Activated T-helper 2 cell treated with anti-CD3 and anti-CD28 coated beads, Interferon-gamma antibody, Interleukin-2, Interleukin-4, amounts not matched to agents 10 μg/mL and 5 μg/mL and 100 μg/mL, durations not matched to agents 14 hours and 24 hours and 36 hours (primary cell): Measurements from ENCODE around the gene ZNF26. TPM values are rescaled to one million over a fixed set of nuclear protein-coding genes. Genes with fewer than 3 reads are reported as not detected.
"Not testable (repeated sequence)": the region's sequence is repeated elsewhere in the genome, so short reads cannot be mapped to it uniquely, and the experiment has no call there.

Experiments used
- DNase-seq: peaks from one replicate; pipeline ENCODE4 v3.0.0; 2021; ENCODE audit warnings: low spot score
- H3K27ac Mint-ChIP-seq: one replicate; pipeline ENCODE4 v1.8.0; 2021; ENCODE audit warnings: mixed read lengths
- H3K27me3 Mint-ChIP-seq: one replicate; pipeline ENCODE4 v1.8.0; 2021; ENCODE audit warnings: low read depth, mixed read lengths
- H3K36me3 Mint-ChIP-seq: one replicate; pipeline ENCODE4 v1.8.0; 2021; ENCODE audit warnings: low read depth, mixed read lengths
- H3K4me1 Mint-ChIP-seq: one replicate; pipeline ENCODE4 v1.8.0; 2021; ENCODE audit warnings: low read depth, mixed read lengths
- H3K4me3 Mint-ChIP-seq: one replicate; pipeline ENCODE4 v1.8.0; 2021; ENCODE audit warnings: low read depth, mild to moderate bottlenecking, moderate library complexity, mixed read lengths
- H3K9me3 Mint-ChIP-seq: one replicate; pipeline ENCODE4 v1.8.0; 2021; ENCODE audit warnings: mixed read lengths
- intact Hi-C: fragments of 100-400 bp; cut with micrococcal nuclease; formaldehyde crosslinking; loops from one replicate; pipeline ENCODE4 v1.15.1; 2023
- total RNA-seq: library from RNA; stranded (reverse); gene quantifications from 2 replicates; pipeline ENCODE4 v1.2.3, GENCODE V29; 2022

The ZNF26 gene, protein sequence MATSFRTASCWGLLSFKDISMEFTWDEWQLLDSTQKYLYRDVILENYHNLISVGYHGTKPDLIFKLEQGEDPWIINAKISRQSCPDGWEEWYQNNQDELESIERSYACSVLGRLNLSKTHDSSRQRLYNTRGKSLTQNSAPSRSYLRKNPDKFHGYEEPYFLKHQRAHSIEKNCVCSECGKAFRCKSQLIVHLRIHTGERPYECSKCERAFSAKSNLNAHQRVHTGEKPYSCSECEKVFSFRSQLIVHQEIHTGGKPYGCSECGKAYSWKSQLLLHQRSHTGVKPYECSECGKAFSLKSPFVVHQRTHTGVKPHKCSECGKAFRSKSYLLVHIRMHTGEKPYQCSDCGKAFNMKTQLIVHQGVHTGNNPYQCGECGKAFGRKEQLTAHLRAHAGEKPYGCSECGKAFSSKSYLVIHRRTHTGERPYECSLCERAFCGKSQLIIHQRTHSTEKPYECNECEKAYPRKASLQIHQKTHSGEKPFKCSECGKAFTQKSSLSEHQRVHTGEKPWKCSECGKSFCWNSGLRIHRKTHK
- 15.2 and 17.1 TPM in 2 replicates for total RNA-seq

DNA sequence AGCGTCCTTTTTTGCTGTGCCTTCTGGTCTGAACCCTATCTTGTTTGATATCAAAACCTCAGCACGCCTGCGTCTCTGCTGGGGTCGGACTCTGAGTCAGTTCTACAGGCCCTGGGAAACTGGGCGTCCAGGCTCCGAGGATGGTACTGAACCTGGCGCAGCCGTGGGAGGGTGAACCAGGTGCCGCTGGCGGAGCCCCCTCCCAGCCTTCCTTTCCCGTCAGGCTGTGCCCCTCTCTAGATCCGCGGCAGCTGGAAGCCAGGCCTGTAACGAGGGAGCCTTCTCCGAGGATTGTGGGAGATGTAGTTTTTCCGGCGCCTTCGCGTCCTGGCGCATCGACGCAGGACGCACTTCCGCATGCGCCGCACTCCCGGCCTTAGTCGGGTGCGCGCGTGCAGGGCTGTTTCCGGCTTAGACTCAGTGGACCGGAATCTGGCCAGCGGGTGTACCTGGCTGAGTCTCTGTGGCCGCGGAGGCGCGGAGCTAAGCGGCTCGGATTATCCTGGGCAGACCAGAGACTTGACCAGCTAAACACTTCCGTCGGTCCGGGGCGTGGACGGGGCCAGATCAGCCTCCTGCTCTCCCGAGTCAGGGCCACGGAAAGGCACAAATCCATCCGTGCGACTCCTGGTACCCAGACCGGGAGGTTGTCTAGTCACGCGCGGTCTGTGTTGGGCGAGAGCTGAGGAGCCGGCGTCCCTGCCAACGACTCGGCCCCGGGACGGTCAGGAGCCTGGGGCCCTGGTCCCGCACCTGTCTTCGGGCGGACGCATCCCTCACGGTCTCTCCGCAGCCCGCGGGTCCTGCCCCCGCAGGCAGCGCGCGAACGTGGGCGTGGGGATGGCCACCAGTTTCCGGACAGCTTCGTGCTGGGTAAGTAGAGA, at the start of gene ZNF26:
TSS of gene ZNF26 (plus strand) at position 367 of the 884 bp plus-strand sequence. CDS start at position 841, 474 bp downstream.
- intact Hi-C loops, result loop anchor here (1.0 kb wide), 7 partner anchors 30 to 195 kb away; partner anchors contain the start of genes CHFR, ZNF10, ZNF140 and ZNF268
- Mint-ChIP-seq H3K36me3 (peaks cover 51% of the 10 kb centered on the region), H3K27me3 (no peaks in the 10 kb centered on the region), H3K27ac (peak within 1 kb of the TSS; percentile 90), H3K4me1 (peaks cover 16% of the 10 kb centered on the region), H3K4me3 (peak within 1 kb of the TSS; percentile 89), H3K9me3 (peaks cover 62% of the 10 kb centered on the region)
- peak; percentile 84 for DNase-seq

DNA sequence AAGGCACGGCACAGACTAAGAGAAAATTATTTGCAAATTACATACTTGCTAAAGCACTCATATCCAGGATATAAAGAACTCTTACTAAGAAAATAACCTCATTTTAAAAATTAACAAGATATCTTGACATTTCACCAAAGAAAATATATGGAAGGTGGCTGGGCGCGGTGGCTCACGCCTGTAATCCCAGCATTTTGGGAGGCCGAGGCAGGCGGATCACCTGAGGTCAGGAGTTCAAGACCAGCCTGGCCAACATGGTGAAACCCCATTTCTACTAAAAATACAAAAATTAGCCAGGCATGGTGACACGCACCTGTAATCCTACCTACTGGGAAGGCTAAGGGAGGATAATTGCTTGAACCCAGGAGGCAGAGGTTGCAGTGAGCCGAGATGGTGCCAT, 49.2 kb upstream of the ZNF26 start:
- intact Hi-C loops, H3K27me3 Mint-ChIP-seq, DNase-seq, H3K4me1 Mint-ChIP-seq, H3K27ac Mint-ChIP-seq, H3K4me3 Mint-ChIP-seq: not testable (repeated sequence)
- Mint-ChIP-seq H3K36me3 (peaks cover 45% of the 10 kb centered on the region), H3K9me3 (peaks cover 63% of the 10 kb centered on the region)

DNA sequence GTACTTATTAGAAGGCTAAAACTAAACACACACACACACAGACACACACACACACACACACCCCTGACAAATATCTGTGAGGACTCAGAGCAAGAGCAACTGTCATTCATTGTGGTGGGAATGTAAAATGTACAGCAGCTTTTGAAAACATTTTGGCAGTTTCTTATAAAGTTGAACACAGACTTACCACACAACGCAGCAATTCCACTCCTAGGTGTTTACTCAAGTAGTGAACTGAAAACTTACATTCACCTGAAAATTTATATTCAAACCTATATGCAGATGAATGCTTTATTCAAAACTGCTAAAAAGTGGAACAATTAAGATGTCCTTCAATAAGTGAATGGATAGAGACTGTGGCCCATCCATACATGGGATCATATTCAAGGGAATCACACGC, 48.7 kb upstream of the ZNF26 start:
- no peak overlapping the region for H3K27ac Mint-ChIP-seq
- no peaks in the 10 kb centered on the region for H3K4me1 Mint-ChIP-seq
- H3K9me3 Mint-ChIP-seq, result peaks cover 62% of the 10 kb centered on the region
- no peak for DNase-seq
- peaks cover 48% of the 10 kb centered on the region for H3K36me3 Mint-ChIP-seq
- H3K4me3 Mint-ChIP-seq, result no peak overlapping the region
- no peaks in the 10 kb centered on the region for H3K27me3 Mint-ChIP-seq
- intact Hi-C loops, result no loop called here

DNA sequence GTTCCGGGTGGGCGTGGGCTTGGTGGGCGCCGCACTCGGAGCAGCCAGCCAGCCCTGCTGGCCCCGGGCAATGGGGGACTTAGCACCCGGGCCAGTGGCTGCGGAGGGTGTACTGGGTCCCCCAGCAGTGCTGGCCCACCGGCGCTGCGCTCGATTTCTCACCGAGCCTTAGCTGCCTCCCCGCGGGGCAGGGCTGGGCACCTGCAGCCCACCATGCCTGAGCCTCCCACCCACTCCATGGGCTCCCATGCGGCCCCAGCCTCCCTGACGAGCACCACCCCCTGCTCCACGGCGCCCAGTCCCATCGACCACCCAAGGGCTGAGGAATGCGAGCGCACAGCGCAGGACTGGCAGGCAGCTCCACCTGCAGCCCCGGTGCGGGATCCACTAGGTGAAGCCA, 47.4 kb upstream of the ZNF26 start:
- intact Hi-C loops, H3K27me3 Mint-ChIP-seq, H3K4me1 Mint-ChIP-seq, DNase-seq, H3K4me3 Mint-ChIP-seq, H3K27ac Mint-ChIP-seq: not testable (repeated sequence)
- H3K9me3 Mint-ChIP-seq, result peaks cover 58% of the 10 kb centered on the region
- peaks cover 57% of the 10 kb centered on the region for H3K36me3 Mint-ChIP-seq

DNA sequence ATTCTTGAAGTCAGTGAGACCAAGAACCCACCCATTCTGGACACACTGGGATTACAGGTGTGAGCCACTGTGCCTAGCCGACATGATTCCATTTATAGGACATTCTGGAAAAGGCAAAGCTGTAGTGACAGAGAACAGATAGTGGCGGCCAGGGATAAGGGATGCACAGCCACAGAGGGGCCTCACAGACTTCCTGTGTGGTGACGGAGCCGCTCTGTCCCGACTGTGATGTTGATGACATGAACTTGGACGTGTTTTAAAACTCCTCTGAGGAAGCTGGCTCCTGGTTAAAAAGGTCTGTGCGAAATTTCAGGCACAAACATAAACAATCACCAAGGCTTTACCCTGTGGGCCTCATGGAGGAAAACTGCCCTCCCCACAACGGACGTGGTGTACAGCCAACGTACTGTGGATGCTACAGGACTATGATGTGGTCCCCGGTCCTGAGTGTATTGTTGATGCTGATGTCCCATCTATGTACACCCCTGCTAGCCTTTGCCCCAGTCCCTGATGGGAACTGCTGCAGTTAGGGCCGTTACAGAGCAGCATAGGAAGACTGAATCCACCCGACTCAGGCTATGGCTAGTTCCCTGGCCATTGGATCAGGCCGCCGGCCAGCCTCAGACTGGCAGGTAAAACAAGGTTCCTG, 46.0 kb upstream of the ZNF26 start:
- no peak for DNase-seq
- Mint-ChIP-seq H3K4me1 (no peaks in the 10 kb centered on the region), H3K9me3 (peaks cover 55% of the 10 kb centered on the region), H3K4me3 (no peak overlapping the region), H3K27ac (no peak overlapping the region), H3K36me3 (peaks cover 67% of the 10 kb centered on the region), H3K27me3 (no peaks in the 10 kb centered on the region)
- intact Hi-C loops, result no loop called here

DNA sequence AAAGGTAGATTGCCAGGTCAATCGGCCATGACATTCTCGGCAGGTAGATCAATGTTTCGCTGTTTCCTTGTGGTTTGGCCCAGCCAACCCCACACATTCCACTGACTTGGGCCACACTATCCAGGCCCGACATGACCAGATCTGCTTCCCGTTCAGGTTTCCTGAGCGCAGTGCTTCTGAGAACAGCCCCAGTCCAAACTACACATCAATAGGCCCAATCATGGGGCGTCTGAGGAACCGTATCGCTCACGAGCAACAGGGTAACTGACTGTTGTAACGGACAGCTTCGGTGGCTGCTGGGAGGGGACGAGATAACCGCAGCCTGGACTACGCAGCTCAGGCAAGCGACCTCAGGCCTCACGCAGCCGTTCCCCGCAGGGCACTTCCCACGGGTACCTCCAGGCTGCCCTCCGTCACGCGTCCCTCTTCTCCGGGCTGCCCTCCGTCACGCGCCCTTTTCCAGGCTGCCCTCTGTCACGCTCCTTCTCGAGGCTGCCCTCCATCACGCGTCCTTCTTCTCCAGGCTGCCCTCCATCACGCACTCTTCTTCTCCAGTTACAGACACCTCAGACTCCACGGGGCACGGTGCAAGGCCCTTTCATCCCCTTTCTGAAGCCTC, 44.7 kb upstream of the ZNF26 start:
- Mint-ChIP-seq H3K4me1 (no peaks in the 10 kb centered on the region), H3K27me3 (no peaks in the 10 kb centered on the region), H3K36me3 (peaks cover 73% of the 10 kb centered on the region), H3K4me3 (no peak overlapping the region), H3K27ac (no peak overlapping the region), H3K9me3 (peaks cover 57% of the 10 kb centered on the region)
- no peak for DNase-seq
- intact Hi-C loops, result no loop called here

- Mint-ChIP-seq H3K27ac (no peak overlapping the region), H3K9me3 (peaks cover 48% of the 10 kb centered on the region), H3K36me3 (peaks cover 77% of the 10 kb centered on the region), H3K4me3 (no peak overlapping the region), H3K4me1 (no peaks in the 10 kb centered on the region), H3K27me3 (no peaks in the 10 kb centered on the region)
- no peak for DNase-seq
- intact Hi-C loops, result no loop called here
Observed at GRCh38 chr12:132942611-132943010, 43.6 kb upstream of the ZNF26 start.

DNA sequence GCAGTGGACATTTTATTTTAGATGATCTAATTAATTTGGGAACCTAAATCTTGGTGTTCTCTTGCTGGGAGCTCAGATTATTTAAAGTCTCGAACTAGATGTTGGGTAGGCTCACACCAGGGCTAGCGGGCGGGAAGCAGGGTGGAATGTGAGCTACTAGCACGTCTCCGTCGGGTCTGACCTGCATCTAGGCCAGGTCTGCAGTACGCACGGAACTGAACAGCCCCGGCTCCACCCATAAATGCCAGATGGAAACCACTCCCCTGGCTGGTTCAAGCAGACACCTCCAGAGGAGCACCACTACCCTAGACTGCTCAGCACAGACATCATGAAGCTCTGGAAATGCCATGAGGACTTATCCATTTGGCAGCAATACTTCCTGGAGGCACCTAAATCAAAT, 40.4 kb upstream of the ZNF26 start:
- no peak for DNase-seq
- Mint-ChIP-seq H3K27ac (no peak overlapping the region), H3K36me3 (peaks cover 83% of the 10 kb centered on the region), H3K4me3 (no peak overlapping the region), H3K4me1 (no peaks in the 10 kb centered on the region), H3K9me3 (peaks cover 57% of the 10 kb centered on the region), H3K27me3 (no peaks in the 10 kb centered on the region)
- intact Hi-C loops, result no loop called here

GRCh38 chr12:132946246-132946820, 39.8 kb upstream of the ZNF26 start:
- no peak for DNase-seq
- intact Hi-C loops, result no loop called here
- no peaks in the 10 kb centered on the region for H3K27me3 Mint-ChIP-seq
- no peaks in the 10 kb centered on the region for H3K4me1 Mint-ChIP-seq
- H3K27ac Mint-ChIP-seq, result no peak overlapping the region
- no peak overlapping the region for H3K4me3 Mint-ChIP-seq
- H3K36me3 Mint-ChIP-seq, result peaks cover 78% of the 10 kb centered on the region
- peaks cover 51% of the 10 kb centered on the region for H3K9me3 Mint-ChIP-seq

GRCh38 chr12:132948146-132949066, 37.8 kb upstream of the ZNF26 start:
- no peaks in the 10 kb centered on the region for H3K27me3 Mint-ChIP-seq
- intact Hi-C loops, result no loop called here
- DNase-seq, result no peak
- peaks cover 67% of the 10 kb centered on the region for H3K36me3 Mint-ChIP-seq
- peaks cover 46% of the 10 kb centered on the region for H3K9me3 Mint-ChIP-seq
- no peak overlapping the region for H3K27ac Mint-ChIP-seq
- no peaks in the 10 kb centered on the region for H3K4me1 Mint-ChIP-seq
- no peak overlapping the region for H3K4me3 Mint-ChIP-seq
